Eye (tissue), 1 donor: ENCODE data around the gene EIF4G1.
A peak's percentile ranks its signal among the peaks of the same experiment; 100 is the strongest.

Experiments
- DNase-seq: peaks from one replicate; pipeline ENCODE4 v3.0.0-alpha.2; 2015

The EIF4G1 gene

DNA sequence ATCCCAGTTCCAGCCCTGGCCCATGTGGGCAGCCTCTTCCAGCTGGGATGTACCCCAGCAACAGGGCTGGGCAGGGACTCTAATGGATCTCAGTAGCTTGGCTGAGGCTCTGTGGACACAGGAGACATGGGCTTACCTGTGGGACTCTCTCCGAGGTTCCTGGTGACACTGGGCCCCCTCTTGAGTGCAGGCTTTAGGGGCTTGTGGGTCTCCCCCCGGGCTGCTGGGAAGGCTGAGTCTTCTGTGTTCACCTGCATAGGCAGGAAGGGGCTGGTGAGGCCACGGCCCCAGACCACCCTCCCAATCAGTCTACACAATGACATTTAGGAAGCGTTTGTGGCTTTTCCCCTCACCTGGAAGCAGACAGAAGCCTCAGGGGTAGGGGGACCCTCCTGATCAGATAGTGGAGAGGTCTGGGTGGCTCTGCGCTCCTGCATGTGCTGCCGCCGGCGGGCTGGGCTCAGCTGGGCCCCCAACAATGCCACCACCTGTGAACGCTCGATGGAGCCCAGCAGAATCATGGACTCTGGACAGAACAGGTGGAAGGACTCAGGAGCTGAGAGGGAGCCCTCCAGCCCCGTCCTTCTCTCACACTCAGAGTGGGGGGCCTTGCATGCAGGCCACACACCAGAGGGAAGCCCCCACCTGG is 38.6 kb downstream of the EIF4G1 start:
- no peak for DNase-seq

DNA sequence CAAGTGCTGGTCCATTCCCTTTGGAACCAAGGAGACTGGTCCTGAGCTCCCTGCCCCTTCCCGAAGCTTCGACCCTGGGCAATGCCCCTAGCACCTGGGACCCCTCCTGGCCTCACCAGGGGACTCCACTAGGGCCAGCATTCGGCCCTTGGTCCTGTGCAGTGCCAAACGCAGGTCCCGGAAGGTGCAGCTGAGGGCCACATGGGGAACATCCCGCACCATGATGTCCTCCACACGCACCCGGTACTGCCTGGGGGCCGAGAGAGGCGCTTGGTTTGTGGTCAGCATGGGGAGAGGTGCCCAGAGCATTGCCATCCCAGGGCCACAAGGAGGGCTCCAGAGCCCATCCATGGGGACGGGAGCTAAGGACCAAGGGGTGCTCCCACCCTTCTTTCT is 39.1 kb downstream of the EIF4G1 start:
- no peak for DNase-seq

DNA sequence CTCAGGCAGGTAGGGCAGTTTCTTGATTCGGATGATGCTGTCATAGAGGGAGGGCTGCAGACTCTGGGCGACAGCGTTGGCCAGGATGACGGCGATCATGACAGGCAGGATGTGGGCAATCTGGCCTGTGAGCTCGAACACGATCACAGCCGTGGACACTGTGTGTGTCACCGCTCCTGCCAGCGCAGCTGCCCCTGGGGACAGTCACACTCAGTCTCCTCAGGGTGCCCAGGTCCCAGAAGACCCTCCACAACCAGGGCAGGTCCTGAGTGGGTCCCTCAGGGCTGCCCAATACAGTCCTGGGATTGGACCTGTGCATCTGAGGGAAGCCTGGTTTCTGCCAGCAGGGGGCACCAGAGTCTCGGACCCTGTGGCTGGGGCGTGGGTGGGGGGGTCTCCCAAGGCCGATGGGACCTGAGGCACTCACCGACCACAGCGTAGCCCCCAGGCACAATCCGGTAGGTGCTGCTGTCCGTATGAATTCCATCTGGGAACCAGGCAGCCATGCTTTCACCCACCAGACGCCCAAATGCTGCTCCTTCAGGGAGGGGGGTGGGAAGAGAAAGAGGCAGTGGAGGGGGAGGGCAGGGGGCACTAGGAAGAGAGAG is 39.8 kb downstream of the EIF4G1 start:
- peak; percentile 69 for DNase-seq

DNA sequence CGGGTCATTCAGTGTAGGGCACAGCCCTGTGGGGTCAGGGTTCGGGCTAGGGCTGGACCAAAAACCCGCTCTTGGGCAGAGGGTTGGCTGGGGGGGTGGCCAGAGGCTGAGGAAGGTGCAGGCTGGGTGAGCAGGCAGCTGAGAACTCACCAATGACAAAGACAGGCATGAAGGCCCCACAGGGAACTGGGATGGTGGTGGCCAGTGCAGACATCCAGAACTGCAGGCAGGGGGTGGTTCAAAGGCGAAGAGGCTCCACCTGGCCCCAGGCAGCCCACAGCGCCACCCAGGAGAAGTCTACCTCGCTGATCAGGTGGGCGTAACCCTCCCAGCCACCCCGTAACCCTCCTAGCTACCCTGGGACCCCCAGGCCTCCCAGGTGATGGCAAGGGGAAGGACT is 40.3 kb downstream of the EIF4G1 start:
- DNase-seq, result no peak

DNA sequence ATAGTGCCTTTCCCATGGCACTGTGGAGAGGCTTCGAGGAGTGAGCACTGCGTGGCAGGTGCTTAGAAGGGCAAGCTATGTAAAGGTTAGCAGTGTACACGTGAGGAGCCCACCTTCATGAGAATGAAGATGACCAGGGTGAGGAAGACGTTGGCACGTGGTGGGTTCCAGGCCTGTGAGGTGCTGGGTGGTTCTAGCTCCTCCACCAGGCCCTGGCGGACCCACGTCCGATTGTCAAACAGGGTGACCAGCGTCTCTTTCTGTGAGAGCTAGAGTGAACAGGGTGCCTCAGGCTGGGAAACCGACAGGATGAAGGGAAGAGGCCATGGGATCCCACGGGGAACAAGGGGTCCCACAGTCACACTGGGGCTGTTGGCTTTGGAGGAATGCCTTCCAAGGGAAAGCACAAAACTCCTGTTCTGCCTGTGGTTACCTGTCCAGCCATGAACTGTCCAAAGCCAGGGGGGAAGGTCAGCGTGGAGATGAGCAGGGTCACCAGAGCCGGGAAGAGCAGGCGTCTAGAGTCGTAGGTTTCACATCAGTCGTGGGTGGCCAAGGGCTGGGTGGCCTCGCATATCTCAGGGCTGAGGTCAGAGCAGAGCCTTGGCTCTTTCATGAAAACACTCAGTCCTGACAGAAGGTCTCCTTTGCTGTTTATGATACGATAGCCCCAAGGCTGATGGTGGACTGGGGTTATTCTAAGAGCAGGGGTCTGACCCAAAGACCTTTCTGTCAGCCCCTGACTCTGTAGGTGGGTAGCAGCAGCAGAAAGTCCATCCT is 41.0 kb downstream of the EIF4G1 start:
- no peak for DNase-seq

DNA sequence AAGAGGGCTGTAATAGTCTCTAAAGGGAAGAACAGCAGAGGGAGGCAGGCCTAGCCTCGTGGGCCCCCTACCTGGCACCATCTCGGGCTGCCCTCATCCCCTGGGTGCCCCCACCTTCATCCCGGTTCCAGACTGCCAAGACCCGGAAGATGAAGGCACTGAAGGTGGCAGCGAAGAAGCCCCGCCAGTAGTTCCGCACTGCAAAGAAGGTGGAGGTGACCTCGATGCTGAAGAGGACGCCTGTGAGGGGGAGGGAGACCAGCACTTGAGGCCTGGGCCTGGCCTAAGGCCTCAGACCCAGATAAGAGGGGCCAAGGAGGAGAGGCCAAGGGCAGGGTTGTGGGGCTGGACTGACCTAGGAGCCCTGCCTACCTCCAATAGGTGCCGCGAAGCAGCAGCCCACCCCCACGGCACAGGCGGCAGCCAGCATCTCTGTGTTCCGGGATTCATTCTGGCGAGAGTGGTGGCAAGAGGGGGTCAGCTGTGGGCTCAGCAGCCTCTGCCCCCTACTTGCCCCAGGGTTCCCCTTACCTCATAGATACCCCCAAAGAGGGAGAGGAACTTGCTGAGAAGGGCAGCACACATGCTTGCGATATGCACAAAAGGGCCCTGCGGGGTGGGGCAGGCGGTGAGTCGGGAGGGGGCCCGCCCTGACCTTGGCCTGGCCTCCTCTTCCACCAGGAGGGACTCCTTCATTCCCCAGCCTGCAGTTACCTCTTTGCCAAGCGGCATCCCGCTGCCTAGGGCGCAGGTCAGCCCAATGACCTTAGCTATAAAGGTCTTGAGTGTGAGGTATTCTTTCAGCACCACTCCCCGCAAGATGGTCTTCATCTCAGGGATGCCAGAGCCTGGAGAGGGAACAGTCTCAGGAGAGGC is 43.1 kb downstream of the EIF4G1 start:
- no peak for DNase-seq

DNA sequence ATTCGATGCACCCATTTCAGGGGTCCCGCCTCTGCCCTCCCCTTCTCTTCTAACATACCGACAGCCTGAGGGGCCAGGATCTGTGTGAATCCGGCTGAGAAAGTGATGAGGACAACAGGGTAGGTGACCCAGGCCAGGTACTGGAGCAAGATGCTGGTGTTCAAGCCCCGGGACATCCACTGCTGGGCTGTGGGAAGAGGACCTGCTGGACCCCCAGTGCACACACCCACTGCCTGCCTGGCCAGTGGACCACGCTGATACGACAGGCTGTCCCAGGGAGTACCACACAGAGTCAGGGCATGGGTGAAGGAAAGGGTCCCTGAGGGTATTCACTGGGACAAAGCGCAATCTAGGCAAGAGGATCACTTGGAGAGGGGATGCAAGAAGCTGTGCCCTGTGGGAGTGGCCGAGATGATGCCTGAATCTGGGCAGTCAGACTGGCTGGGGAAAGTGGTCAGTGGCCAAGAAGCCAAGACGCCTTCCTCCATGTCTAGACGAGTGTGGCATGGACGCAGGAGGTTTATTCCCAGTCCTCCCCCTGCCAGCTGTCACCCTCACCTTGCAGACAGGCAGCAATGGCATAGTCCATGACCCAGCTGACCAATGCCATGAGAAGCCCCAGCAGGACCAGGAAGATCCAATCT is 43.8 kb downstream of the EIF4G1 start:
- no peak for DNase-seq

DNA sequence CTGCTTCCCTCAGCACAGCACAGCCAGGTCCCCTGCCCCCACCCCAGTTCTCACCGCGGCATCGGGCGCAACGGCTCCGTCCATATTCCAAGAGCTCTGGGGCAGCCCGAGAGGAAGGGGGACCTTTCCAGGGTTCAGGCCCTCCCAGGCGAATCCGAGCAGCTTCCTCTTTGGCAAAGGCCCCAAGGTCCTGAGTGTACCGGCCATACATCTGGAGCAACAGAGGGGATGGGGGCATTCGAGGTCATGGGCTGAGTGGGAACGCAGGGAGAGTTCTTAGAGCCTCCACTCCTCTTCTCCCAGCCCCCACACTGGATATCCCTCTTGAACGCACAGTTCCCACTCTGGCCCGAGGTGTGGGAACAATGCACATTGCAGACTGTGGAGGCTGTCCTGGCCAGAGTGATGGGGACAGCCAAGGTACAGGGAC is 44.5 kb downstream of the EIF4G1 start:
- no peak for DNase-seq

DNA sequence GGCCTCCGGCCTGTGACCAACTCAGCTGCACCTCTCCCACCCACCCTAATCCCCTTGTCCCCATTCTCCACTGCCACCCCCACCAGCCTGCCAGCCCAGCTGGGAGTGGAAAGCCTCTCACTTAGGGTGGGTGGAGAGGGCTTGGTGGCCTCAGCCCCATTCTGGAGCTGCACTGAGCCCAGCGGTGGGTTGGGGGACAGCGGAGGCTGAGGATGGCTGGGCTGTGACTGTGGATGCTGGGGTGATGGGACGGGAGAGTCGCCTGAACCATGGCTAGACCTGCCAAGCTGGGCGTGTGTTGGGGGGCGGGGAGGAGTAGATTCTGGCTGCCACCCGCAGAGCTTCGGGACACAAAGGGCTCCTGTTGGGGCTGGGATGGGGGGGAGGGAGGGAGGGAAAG is 45.2 kb downstream of the EIF4G1 start:
- no peak for DNase-seq

DNA sequence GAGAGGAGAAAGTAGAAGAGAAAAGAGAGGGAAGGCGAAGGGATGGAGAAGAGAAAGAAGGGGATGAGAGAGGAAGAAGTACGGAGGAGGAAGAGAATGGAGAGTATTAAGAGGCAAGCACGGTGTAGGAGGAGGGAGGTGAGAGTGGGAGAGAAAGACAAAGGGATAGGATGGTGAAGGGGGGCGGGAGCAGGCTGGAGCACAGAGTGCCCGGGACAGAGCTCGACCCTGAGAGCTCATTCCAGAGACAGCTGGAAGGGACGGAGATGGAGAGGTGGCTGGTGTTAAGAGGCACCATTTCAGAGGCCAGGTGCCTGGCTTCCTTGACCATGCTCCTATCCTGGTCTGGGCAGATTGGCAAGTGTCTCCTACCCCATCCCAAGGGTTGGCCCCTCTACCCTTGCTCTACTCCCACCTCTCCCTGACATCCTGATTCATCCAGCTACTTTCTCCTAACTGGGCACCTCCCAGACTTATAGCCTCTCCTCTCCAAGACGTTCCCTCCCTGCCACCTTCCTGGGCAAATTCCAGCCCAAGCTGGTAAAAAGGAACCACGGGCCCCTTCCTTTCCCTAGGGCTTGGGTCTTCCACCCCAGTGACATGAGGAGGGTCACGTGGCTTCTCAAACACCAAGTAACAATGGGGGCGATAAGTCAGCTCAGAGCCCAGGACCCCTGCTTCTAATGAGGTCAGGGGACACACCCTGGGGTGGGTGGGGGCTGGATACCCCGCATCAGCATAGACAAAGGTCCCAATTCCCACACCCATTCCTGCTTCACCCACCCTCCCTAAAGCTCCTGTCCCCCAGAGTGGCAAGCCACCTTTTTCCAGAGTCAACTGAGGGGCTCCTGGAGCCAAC is 45.9 kb downstream of the EIF4G1 start:
- peak; percentile 42 for DNase-seq

DNA sequence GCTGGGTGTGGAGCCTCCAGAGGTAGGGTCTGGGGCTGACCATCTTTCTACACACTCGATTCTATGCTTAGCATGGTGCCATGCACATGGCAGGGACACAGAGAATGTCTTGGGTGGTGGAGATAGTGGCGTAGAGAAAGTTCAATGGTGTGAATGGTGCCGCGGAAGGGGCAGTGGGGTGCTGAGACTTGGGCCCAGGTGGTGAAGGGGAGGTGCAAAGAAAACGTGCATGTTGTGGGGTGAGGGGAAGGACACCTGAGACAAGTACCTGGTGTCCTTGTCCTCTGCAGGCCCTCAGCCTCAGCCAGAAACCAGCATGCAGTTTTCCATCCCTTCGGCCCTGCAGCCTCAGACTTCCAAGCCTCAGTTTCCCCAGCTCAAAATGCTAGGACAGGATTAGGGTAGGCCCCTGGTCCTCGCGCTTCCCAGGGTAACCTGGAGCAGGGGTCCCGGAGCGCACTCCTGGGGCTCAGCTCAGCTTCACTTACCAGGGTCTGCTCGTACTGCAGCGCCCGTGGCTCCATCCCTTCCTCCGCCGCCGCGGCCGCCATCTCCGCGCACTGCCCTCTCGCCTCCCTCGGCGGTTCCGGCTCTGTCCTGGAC is 46.6 kb downstream of the EIF4G1 start:
- DNase-seq, result no peak

DNA sequence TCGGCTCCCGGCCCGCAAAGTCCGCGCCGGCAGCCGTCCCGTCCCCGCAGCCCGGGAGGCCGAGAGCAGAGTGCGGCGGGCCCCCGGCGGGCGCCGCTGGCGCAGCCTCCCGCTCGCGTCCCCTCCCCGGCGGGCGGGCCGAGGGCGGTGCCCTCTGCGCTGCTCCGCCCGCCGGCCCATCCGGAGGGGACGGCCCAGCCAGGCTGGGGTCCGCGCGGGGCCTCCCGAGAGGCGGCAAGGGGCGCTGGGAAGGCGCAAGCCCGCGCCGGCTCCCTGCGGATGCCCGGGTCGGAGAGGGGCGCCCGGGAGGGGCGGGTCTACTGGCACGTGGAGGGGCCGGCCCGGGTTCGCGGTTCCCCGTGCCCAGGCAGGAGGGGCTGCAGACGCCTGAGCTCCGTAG is 47.1 kb downstream of the EIF4G1 start, which contains the start of the genes CLCN2 and POLR2H:
CLCN2 (minus strand) TSS at position 74 of the 400 bp plus-strand sequence. CDS start 126 bp downstream, outside the sequence.
POLR2H (plus strand) TSS at position 179 of the 400 bp plus-strand sequence. CDS start 1,783 bp downstream, outside the sequence.
- DNase-seq, result no peak

DNA sequence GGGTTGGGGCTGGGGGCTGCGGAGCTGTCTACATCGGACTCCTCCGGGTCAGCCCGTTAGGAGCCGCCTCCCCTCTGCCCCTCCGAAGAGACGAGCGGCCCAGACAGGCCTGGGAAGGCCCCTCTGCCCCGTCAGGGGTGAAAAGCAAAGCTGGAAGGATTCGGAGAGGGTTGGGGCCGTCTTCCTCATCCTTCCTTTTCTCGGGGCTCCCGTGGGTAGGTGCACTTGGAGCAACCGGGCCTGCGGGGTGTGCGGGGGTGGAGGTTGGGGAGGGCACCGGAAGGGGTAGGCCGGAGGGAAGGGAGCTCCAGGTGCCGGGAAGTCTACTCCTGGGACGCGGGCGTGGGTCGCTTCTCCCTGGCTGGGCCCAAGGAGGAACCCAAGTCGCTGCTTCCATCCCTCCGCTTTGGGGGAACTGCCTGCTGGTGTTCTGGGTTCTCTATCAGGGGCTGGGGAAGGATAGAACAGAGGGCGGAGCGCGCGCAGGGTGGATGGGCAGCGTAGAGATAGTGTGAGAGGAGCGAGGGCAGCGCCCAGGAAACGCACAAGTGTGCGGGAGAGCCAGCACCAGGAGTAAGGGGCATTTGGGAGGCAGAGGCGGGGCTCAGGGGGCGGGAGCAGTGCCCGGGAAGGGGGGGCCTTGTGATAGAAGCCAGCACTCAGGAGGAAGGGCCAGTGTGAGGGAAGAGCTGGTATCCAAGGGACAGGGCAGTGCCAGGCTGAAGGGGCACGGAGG is 47.7 kb downstream of the EIF4G1 start:
- DNase-seq, result peak; percentile 87

DNA sequence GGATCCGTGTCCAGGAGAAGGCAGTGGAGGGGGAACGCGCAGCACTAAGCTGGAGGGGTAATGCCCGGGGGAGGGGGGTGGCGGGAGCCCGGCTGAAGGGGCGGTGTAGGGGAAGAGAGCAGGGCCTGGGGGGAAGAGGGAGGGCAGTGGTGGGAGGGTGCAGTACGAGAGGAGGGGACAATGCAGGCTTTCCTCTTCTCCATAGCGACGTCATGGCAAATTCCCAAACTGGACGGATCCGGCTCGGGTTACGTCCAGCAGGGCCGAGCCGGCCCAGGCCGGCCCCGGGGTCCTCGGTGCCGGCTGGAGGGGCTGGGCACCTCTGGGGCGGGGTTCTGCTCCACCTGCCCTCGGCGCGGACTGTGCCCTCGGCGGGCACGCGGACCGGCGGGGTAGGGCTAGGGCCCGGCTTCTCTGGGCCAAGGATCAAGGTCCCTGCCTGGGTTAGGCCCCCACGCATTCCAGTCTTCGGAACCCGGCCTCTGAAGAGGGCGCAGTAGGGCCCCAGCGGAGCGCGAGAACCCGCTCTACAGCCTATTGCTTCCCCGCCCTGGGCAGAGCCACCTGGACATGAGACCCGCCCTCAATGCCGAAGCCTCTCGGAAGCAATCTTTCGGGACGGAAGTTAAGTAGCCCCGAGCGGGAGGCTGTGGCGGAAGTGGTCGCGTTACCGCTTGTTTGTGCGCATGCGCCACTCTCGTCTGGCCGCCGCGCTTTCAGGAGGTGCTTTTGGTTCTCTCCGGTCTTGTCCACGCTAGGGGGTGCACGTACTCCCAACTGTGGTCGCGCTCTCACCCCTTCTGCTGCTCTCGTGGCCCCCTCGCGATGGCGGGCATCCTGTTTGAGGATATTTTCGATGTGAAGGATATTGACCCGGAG is 48.5 kb downstream of the EIF4G1 start:
- DNase-seq, result peak; percentile 98

DNA sequence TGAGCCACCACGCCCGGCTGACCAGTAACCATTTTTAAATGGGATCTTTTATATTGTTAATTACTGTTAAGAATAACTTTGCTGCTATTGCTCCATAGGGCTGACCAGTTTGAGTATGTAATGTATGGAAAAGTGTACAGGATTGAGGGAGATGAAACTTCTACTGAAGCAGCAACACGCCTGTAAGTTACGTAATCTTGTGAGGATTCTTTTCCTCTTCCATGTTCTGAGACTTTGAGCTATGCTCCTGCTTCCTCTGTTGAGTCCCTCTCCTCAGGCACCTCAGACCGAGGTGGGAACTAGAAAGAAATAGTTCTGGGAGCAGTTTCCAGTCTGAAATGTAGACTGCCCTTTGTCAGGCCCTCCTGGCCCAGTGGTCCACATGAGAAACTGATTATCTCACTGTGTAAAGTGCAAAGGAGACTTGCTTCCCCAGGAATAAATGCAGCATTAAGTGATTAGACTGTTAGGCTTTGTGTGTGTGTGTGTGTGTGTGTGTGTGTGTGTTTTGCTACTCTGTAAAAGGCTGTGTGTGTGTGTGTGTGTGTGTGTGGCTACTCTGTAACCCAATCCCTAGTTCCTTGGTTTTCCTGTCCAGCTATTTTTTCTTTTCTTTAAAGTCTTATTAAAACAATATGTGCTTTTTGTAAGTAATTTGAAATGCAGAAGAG is 52.3 kb downstream of the EIF4G1 start:
- DNase-seq, result peak; percentile 38

DNA sequence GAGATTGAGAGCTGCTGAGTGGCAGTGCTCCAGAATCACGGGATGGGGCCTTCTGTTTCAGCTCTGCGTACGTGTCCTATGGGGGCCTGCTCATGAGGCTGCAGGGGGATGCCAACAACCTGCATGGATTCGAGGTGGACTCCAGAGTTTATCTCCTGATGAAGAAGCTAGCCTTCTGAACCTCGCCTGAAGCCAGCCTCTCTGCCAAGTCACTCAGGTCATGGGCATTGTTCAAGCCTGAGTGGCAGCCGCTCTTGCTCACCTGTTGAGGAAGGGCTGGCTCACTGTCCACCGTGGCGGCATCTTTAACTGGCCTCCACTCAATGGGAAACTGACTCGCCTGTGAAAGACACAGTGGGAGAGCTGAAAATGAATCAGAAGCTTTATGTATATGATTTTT is 53.7 kb downstream of the EIF4G1 start:
- no peak for DNase-seq

DNA sequence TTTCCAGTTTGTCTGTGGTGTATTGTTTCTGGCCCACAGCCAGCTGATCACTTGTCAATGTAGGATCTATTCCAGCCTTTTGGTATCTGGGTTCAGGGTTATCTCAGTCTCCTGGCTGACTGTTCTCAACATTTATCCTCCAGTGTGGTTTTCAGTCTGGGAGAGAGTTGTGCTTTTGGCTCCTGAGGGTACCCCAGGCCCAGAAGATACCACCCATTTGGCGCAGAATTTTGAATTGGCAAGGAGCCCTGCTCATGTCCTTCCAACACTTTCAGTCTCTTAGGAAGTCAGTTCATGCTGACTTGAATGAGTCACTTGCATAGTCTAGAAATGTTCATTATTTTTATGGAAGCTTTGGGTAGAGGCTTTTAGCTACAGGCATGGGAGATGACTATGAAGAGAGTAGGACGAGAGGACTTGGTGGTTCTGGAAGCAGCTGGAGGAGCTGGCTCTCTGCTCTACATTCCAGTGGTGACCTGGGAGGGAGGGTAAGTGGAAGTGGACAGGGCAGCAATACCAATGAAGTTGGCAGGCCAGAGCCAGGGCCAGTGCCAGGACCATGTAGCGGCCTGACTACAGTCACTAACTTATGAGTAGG is 54.3 kb downstream of the EIF4G1 start:
- no peak for DNase-seq

DNA sequence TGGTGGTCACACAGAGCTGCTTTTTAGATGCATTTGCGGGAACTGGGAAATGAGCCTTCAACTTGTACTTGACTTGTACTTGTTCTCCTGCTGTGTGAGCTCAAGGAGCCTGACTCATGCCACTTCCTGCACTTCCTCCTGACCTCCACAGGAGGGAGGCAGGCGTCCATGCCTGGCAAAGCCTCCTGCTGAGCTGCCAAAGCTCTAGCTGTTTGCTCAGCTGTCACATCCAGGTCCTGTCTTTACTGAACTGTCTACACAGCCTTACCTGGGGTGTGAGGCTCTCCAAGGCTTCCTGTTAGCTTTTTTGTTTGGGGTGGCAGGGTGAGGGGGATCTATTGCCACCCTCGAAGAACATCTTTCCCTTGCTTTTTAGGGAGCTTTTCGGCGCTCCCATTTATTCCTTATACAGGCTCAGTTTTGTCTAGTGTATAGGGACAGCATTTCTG is 57.2 kb downstream of the EIF4G1 start:
- DNase-seq, result peak; percentile 90
